Upper lobe of left lung (tissue), 4 donors: ENCODE results near the gene SCGB1C1.

Experiments
- EP300 ChIP-seq, 4 donors: sonication (generic); formaldehyde crosslinking; IDR thresholded peaks; one replicate each; pipeline ENCODE4 v1.5.1; 2017; ENCODE audit warnings: antibody characterized with exemption in 4 of 4, control low read depth in 2 of 4
- POLR2A ChIP-seq, 4 donors: fragments of 450-650 bp; IDR thresholded peaks; one replicate each; pipeline ENCODE4 v1.5.1; 2016 to 2017; ENCODE audit warnings: antibody characterized with exemption in 4 of 4, mild to moderate bottlenecking in 2 of 4
- POLR2AphosphoS5 ChIP-seq, 2 donors: sonication (generic); formaldehyde crosslinking; IDR thresholded peaks; one replicate each; pipeline ENCODE4 v1.5.1; 2017; ENCODE audit warnings: antibody characterized with exemption in 2 of 2
- TF ChIP-seq, protein P1 (sequence below), 6 experiments: fragments of 450-650 bp in 4 of 6; fragments of 200-600 bp in 2 of 6; sonication (generic) in 2 of 6; IDR thresholded peaks; one replicate each; pipeline ENCODE4 v1.5.1; 2016 to 2019; ENCODE audit warnings: antibody characterized with exemption in 6 of 6

- TF ChIP-seq, protein P1, sequence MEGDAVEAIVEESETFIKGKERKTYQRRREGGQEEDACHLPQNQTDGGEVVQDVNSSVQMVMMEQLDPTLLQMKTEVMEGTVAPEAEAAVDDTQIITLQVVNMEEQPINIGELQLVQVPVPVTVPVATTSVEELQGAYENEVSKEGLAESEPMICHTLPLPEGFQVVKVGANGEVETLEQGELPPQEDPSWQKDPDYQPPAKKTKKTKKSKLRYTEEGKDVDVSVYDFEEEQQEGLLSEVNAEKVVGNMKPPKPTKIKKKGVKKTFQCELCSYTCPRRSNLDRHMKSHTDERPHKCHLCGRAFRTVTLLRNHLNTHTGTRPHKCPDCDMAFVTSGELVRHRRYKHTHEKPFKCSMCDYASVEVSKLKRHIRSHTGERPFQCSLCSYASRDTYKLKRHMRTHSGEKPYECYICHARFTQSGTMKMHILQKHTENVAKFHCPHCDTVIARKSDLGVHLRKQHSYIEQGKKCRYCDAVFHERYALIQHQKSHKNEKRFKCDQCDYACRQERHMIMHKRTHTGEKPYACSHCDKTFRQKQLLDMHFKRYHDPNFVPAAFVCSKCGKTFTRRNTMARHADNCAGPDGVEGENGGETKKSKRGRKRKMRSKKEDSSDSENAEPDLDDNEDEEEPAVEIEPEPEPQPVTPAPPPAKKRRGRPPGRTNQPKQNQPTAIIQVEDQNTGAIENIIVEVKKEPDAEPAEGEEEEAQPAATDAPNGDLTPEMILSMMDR (IDR thresholded peaks at IDR 0.05), result no peak
- no peak for TF ChIP-seq POLR2A (IDR thresholded peaks at IDR 0.05)
- no peak for TF ChIP-seq EP300 (IDR thresholded peaks at IDR 0.05)
- TF ChIP-seq POLR2AphosphoS5 (IDR thresholded peaks at IDR 0.05), result no peak
Measured at GRCh38 chr11:230431-230830, 37.6 kb downstream of the SCGB1C1 start.
